Hematopoietic multipotent progenitor cell treated with erythropoietin and hydrocortisone succinate and interleukin-3 and kit ligand, for 8 days (in vitro differentiated cells): ENCODE data around the gene P2RX3.
A peak's percentile ranks its signal among the peaks of the same experiment; 100 is the strongest.
"Not testable (repeated sequence)": the region's sequence is repeated elsewhere in the genome, so short reads cannot be mapped to it uniquely, and the experiment has no call there.

ENCODE experiments used
- DNase-seq: peaks from one replicate; pipeline ENCODE4 v3.0.0-alpha.2; 2015

The P2RX3 gene

DNA sequence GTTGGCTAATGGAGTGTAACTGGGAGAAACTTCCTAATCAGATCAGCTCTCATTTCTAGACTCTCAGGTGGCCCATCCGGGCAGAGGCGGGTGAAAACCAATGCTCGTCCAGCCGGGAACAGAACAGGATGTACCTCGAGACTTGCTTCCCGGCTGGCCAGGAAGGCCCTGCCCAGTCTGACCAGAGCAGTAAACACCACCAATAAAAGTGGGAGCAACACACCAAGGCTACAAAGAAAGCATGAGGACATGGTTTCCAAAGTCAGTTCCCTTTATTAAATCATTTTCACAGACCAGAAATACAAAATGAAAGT lies 12.5 kb upstream of the P2RX3 start:
- DNase-seq: no peak

DNA sequence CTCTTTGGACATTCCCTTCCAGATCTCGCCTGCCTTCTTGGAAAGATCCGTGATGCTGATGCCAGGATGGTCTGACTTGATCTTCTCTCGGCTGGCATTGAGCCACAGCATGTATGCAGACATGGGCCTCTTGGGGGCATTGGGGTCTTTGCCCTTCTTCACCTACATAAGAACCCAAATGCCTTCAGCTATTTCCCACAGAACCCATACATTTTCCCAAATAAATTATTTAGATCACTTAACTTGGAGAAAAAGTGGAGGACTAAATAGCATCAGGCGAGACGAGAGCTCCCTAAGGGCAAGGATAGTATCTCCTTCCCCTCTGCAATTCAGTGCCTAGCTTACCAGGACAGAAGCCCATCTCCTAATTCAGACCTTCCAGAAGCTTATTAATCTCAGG lies 10.4 kb upstream of the P2RX3 start:
- DNase-seq: no peak

DNA sequence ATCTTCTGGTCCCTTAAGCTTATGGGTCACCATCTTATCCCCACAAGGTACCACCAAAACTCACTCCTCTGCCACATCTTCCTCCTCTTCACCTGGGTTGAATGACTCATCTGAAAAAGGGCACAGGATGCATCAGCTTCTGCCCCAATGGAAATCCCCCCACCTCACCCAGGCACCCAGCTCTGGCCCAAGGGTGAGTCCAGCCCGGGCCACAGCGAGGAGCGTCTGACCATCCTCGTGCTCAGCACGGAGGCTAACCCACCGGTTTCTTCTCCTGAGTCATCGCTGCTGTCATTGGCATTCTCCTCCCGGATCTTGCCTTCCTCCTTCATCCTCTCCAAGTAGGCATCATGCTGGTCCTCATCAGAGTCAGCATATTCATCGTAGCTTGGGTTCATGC lies 8.1 kb upstream of the P2RX3 start:
- no peak for DNase-seq

DNA sequence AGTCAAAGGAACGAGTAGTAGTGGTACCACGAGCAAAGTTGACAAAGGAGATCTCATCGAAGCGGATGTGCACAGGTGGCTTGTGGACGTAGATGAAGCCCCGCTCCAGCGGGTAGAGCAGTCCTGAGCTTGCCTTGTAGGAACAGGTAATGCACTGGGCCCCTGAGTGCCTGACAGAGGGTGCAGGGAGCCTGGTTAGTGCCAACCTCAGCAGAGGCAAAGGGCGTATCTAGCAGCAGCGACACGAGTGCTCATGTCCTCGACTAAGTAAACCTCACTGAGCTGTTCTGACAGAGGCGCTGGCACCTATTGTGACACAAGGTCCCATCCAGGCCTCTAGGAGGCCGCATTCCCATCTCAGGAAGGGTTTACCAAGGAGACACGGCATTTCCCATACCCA lies 6.4 kb upstream of the P2RX3 start:
- no peak for DNase-seq

DNA sequence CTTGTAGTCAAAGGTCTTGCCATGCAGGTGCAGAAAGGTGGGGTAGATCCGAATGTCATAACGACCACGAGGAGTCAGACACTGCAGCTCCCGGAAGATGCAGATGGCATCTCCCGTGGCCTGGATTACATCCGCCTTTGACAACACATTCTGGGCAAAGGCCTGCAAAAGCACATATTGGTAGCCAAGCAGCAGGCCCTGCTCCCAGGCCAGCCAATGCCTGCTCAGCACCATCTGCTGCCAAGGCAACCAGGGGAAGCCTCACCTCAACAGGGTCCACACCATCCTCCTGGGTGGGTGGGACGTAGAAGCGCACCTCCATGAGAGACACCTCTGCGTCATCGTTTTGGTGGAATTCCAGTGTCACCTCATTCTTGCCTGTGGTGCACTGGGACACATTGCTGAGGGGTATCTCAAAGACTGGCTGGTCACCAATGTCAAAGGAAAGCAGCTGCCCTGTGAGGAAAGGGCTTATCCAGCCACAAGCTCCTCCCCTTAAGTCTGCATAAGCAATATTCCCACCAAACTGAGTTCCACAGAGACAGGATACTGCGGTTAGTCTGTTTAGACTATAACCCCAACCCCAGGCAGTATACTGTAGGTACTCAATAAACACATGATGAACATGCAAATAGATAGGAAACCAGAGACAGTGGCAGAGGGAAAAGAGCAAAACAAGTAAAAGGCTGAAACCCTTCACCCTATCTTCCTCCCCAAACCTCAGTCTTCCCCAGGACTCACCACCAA lies 5.3 kb upstream of the P2RX3 start:
- DNase-seq: no peak

DNA sequence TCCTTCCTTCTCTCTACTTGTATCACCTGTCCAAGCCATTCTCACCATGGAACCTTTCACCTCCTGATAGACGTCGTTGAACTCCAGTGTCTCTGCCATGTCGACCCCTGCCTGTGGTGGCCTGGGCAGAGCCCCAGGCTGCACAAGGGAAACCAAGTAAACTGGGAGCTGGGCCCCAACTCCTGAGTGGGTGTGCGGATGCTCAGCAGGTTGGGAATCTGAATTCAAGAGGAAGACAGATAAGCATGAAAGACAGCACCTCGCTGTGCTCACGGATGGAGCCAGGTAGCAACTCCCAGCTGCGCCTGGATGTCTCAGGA lies 3.2 kb upstream of the P2RX3 start:
- no peak for DNase-seq

DNA sequence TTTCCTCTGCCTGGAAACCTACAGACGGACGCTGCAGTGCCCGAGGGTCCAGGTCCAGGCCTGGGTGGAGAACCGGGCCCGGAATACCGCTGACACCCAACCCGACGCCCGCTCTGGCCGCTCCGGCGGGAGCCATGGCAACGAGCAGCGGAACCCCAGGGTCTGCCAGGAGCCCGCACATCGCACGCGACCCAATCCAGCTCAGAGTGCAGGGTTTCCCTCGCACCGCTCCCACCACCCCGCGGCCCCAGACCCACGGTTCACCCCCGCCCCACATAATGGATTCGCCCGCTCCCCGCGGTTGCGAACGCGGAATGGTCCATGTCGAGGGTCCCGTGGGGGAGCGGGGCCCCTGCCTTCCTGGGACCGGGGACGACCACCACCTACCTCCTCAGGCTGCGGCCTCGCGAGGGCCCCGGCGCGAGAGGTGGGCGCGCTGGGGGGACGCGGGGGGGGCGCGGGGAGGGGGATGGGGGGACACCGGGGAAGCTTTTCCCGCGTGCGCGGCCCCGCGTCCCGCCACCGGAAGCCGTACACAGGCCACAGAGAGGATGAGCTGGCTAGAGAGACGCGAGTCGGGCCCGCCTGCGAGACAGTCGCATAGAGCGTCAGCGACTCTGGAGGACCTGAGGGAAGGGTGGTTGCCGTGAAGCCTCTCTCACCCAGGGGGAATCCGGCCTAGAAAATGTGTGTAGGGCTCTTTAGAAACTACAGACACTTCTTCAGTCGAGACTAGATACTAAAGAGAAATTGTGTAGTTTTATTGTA lies 2.6 kb upstream of the P2RX3 start, which contains the start of gene SSRP1:
TSS of gene SSRP1 (minus strand) at position 550 of the 768 bp plus-strand sequence. CDS start 771 bp downstream, outside the sequence.
- peak; percentile 92 for DNase-seq

DNA sequence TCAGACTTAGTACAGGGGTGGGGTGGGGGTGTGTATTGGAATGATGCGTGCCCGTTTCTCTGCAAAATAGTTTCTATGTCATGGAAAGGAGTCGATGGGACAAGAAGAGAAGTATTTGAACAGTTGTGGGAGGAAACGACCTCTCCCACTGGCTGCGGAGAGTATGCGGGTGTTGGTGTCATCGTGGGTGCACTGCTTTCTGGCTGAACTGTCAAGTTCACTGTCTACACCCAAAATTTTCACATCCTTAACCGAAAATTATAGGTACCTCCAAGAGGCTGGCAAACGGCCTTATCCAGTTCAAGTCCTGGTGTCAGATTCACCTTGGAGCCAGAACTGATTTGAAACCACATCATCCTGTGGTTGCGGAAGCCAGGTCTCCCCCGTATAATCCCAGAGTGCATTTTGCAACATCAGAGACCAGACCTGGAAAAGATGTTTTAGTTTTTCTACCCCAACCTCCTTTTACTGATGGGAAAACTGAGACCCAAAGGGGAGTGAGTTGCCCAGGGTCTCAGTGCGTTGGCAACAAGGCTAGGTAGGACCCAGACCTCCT lies 2.0 kb upstream of the P2RX3 start:
- peak; percentile 28 for DNase-seq

DNA sequence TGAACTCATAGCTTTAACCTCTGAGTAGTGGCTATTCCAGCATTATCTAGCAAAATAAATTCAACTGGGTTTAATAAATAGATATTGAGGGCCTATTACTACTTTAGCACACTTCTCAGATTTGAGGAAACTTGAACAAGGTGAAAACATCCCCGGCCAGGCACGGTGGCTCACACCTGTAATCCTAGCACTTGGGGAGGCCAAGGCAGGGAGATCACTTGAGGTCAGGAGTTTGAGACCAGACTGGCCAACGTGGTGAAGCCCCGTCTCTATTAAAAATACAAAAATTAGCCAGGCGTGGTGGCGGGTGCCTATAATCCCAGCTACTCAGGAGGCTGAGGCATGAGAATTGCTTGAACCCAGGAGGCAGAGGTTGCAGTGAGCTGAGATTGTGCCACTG lies 1.3 kb upstream of the P2RX3 start:
- DNase-seq: not testable (repeated sequence)

DNA sequence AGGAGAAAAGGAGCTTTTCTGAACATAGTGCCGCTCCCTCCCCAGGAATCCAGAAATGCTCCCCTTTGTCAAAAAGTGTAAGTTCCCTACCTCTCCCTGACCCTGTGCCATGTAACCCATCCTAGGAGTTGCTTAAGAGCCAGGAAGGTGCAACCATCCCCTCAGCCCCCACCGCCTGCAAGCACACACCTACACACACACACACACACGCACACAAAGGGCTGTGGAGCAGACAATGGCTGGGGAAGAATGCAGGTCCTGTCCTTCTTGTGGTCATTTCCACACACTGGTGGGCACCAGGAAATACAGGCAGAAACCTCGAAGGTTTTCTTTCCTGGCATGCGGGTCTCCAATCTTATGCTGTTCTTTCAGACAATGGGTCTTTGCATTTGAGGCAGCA lies 1.2 kb downstream of the P2RX3 start:
- DNase-seq: no peak

DNA sequence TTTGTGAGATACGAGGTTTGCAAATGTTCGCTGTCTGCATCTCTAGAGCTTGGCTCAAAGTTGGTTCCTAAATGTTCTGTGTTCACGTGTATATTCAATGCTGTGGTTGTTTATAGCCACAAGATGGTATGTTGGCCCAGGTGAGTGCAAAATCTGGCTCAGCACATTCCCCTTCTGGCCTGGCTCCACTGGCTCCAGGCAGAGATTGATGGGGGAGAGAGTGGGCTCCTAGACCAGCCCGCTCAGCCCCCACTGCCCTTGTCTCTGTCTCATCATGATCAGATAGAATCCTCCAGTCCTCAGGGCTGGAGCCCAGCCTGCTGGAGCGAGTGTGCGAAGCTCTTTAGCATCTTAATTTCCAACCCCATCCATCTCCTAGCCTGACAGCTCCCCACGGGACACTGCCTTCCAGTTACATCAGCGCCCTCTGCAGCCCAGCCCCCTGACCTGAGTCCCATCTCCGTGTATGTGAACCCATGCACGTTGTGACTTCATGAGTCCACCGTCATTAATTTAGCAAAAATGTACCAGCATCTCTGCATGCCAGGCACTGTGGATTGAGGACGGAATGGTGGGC lies 2.0 kb downstream of the P2RX3 start:
- DNase-seq: peak; percentile 43

DNA sequence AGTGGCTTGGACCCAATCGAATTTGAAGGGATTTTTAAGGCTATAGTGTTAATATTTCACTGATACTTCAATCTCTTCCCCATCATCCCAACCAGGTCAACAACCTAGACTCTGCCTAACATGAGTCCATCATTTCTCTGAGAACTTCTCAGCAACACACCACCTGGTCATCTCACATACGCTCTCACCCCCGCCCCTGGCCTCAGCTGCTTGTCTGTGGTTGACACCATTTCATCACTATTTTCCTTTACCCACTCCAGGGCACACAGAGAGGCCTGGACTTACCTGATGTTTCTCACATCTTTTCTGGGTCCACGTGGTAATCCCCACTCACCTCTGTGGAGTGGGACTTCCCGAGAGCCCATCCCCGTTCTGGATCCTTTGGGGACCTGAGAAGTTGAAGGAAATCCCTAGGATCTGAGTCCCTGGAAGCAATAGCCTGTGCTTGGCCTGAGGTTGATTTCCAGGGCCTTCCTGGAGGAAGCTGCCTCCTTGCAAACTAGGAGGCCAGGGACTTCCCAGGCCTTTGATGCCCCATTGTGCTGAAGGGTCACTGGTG lies 3.2 kb downstream of the P2RX3 start:
- DNase-seq: no peak

DNA sequence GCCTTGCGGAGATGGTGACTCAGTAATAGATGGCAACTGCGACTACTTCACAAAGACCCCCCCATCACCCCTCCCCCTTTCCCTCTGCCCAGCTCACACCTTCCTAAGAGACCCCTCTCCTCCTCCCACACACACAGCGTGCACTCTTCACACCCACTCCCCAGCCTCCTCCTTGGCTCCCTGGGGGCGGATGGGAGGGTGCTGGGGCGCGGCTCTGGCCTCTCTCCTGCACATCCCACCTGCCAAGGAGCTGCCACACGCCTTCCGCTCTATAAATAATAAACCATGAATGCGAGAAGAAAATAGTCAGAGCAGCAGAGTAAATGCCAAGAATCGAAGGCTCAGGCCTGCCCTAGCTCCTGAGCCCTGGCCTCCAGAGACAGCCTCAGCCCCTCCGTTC lies 4.5 kb downstream of the P2RX3 start:
- no peak for DNase-seq

DNA sequence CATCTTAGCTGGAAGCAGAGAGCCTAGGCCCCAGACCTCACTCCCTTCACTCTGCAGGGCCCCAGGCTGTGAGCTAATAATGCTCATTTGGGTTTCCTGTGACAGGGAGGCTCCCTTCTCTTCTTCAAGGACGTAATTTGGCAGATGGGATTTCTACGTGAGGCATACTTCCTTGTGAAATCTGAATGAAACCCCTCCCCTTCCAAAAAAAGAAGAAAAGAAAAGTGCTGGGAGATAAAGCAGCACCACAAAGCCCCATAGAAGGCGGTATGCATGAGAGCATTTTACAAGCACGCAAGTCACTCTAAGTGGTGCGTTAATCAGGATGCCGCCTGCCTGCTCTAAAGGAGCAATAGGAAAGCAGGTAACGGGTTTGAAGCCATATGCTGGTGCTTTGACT lies 5.7 kb downstream of the P2RX3 start:
- DNase-seq: no peak

DNA sequence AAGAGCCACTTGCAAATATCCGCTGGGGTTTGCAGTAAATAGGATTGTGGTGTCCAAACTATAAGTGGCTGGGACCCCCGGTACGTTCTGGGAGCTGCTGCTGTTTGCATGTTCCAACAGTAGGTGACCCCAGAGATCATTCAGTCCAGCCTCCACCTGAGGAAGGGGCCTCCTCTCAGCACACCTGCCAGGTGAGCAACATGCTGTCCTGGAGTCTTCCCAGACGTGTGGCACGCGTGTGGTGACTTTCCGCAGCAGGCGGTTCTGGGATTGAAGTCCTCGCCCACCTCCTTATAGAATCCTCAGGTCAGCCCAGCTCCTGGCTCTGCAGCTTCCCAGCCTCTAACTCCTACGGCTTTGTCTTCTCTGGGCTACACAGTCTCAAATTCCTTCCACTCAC lies 6.7 kb downstream of the P2RX3 start:
- DNase-seq: no peak

DNA sequence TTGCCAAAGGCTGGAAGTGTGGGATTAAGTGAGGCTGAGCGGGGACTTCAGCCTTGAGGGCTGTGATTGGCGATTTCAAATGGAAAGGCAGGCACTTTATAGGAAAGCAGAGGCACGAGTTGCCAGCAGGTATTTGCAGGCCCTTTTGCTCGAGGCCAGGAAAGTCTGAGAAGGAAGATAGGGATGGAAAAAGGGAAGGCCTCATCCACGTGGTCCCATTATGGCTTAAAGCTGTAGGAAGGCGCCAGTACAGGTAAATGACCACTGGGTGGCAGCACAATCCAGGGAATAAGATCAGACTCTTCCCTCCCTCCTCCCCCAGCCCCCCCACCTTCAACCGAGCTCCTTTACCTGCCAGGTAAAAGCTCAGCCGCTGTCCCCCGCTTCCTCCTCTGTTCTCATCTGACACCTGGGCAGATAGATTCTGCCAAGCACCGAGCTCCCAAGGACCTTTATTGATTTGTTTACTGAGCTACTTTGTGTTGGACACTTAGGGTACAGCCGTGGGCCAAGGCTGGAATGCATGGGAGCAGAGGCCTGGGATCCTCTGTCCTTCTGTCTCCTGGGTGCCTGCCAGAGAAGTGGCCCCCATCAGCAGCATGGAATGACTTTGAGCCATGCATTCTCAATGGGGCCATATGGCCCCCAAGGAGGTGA lies 7.5 kb downstream of the P2RX3 start:
- DNase-seq: peak; percentile 84

DNA sequence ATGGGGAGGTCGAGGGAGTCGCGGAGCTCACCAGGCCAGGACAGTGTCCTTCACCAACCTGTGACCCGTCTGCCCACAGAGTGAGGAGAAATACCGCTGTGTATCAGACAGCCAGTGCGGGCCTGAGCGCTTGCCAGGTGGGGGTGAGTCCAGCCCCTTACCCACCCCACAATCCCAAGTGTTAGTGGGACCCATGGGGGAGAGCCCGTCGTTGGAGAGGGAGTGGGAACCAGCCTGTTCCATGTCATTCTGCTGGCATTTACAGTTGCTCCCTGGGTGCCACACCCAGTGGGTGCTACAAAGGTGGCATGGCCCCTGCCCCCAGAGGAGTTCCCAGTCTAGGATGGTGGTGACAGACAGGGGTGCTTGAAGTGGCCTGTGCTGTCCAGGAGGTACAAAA lies 9.2 kb downstream of the P2RX3 start:
- no peak for DNase-seq

DNA sequence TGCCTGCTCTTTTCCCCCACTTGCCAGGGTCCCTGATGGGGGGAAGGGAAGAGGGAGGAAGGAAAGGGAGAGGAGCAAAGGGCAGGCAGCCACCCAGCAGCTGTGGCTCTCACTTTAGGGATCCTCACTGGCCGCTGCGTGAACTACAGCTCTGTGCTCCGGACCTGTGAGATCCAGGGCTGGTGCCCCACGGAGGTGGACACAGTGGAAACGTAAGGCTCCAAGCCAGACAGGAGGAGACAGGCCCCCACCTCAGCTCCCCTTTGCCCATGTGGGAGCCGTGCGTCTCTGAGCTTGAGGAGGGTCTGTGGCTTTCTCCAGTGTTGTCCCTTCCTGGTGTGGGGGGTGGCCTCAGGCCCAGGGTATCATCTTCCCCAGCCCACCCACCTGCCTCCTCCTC lies 9.9 kb downstream of the P2RX3 start:
- DNase-seq: no peak

DNA sequence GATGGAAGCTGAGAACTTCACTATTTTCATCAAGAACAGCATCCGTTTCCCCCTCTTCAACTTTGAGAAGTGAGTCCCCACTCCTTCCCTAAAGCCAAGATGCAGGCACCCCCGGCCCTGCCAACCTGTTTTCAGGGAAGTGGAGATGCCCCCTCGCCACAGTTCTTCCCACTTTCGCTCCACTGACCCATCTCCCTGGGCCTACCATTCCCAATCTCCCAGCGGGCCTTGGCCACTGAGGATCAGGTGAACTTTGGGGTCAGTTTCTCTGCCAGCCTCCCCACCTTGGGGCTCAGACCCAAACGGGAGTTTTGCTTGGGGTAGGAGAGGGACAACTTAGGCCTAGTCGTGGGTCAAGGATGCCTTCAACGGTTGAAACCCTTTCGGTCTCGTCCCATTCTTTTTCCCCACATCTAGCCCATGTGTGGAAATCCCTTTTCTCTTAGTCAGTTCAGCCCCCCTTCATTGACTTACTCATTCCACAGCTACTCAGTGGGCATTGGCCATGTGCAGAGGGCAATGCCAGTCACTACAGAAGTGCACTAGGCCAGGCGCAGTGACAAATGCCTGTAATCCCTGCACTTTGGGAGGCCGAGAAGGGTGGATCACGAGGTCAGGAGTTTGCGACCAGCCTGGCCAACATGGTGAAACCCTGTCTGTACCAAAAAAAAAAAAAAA lies 10.6 kb downstream of the P2RX3 start:
- no peak for DNase-seq

DNA sequence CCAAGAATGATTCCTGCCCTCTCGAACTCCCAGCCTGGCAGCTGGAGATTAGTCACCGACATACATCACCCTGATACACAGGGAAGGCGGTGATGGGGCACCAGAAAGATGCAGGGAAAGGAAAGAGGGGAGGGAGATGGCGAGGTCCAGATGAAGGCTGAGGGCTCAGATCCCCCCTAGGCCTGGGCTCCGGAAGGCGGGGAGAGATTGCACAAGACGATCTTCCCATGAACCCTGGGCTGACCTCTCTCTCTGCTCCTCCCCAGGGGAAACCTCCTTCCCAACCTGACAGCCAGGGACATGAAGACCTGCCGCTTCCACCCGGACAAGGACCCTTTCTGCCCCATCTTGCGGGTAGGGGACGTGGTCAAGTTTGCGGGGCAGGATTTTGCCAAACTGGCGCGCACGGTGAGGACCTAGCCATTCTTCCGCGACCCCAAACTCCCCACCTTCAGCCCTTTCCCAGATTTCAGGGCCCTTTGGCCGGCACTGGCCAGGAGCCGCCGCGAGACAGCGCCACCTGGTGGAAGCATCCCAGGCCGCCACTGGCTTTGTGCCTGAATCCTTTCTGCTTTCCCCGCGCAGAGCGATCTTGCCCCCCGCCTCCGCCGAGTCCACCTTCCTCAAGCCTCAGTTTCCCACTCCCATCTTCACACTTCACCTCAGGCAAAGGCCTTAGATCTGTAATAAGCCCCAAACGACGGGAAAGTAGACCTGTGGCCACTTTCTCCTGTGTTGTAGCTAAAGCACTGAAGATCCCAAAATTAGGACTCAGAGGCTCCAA lies 11.5 kb downstream of the P2RX3 start:
- DNase-seq: peak; percentile 48

DNA sequence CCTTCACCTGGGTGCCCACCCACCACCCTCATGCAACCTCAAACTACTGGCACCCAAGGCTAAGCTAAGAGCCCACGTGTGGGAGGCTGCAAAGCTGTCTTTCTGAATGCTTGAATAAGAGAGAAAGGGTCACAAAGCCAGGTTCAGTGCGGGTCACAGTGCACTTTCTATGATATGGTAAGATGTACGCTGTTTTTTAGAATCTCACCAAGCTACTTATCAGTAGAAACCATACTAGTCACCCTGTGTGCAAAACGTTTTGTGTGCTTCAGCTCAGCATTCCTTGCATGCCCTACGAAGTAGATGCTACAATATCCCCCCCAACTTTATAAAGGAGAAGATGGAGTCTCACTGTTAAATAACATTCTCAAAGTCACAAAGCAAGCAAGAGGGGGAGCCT lies 14.9 kb downstream of the P2RX3 start:
- DNase-seq: peak; percentile 79

DNA sequence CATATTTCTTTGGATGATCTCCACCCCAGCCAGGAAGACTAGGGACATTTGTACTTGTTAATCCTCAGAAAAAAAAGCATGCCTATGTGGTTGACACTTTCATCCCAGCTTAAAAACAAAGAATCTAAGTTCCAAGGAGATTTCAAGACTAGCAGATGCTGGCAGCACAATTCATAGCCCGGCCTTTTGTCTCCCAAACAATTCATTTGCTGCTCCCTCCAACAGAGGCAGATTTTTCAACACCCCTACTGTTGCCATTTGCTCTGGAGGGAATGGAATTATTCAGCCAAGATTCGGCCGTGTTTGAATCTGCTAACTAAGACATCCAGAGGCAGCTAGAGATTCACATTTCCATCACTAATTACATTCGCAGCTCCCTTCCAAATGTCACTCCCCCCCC lies 15.3 kb downstream of the P2RX3 start:
- no peak for DNase-seq
